Esophagus squamous epithelium (tissue), 4 donors: ENCODE measurements around the gene NME9.

Experiments
- POLR2A ChIP-seq, 4 donors: fragments of 450-650 bp; IDR thresholded peaks; one replicate each; pipeline ENCODE4 v1.6.1; 2017; ENCODE audit warnings: antibody characterized with exemption in 4 of 4, mild to moderate bottlenecking in 4 of 4, moderate library complexity in 3 of 4
- TF ChIP-seq, protein P1 (sequence below), 6 experiments: fragments of 450-650 bp in 4 of 6; fragments of 200-600 bp in 2 of 6; sonication (generic) in 2 of 6; IDR thresholded peaks; one replicate each; pipeline ENCODE4 v1.5.1; 2016 to 2019; ENCODE audit warnings: antibody characterized with exemption in 6 of 6, mild to moderate bottlenecking in 4 of 6, moderate library complexity in 4 of 6

DNA sequence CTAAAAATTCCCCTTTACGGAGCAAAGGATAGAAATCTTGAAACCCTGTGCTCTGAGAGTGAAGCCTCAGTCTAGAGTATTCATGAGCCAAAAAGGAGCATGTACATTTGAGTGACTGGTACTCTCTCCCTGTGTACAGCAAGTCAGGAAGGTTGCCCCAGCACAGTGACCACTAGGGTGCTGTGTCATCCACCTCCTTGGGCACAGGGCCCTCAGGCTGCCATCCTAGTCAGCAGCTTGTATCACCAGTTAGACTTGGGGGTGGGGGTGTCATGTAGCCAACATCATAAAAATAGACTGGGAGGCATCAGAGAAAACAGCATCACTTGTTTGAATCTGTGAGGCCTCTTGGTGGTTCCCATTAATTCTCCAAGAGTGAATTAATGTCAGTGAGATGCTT is 12.0 kb downstream of the NME9 start:
- TF ChIP-seq, protein P1, sequence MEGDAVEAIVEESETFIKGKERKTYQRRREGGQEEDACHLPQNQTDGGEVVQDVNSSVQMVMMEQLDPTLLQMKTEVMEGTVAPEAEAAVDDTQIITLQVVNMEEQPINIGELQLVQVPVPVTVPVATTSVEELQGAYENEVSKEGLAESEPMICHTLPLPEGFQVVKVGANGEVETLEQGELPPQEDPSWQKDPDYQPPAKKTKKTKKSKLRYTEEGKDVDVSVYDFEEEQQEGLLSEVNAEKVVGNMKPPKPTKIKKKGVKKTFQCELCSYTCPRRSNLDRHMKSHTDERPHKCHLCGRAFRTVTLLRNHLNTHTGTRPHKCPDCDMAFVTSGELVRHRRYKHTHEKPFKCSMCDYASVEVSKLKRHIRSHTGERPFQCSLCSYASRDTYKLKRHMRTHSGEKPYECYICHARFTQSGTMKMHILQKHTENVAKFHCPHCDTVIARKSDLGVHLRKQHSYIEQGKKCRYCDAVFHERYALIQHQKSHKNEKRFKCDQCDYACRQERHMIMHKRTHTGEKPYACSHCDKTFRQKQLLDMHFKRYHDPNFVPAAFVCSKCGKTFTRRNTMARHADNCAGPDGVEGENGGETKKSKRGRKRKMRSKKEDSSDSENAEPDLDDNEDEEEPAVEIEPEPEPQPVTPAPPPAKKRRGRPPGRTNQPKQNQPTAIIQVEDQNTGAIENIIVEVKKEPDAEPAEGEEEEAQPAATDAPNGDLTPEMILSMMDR (IDR thresholded peaks at IDR 0.05) = no peak
- no peak for TF ChIP-seq POLR2A (IDR thresholded peaks at IDR 0.05)
